ENCODE data around the gene RAD54L2. TPM values are rescaled to one million over a fixed set of nuclear protein-coding genes. Genes with fewer than 3 reads are reported as not detected.

The RAD54L2 gene
- total RNA-seq, 1 experiment from 2014 or later: 23.6 TPM

DNA sequence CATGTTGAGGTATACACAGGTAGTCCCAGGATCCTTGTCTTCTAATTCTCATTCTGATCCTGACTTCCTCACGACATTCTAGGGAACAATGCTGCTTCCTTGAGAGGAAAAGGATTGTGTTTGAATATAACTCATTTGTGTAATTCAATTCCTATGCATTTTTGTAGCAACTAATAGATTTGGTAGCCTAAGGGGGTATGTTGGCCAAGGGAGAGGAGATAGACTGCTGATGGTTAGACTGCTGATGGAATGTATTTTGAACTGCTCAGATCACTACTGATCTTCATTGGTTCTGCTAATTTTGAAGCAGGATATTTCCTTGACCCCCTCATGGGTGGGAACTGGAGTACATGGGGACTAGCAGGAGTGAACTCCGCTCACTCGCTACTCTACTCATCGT lies 39.7 kb downstream of the RAD54L2 start:
- no peak overlapping the region for H3K4me3 Mint-ChIP-seq (ENCODE audit: low read depth, unreplicated experiment)
- no peaks in the 10 kb centered on the region for H3K27me3 Mint-ChIP-seq (ENCODE audit: unreplicated experiment)
- TF ChIP-seq, protein P1, sequence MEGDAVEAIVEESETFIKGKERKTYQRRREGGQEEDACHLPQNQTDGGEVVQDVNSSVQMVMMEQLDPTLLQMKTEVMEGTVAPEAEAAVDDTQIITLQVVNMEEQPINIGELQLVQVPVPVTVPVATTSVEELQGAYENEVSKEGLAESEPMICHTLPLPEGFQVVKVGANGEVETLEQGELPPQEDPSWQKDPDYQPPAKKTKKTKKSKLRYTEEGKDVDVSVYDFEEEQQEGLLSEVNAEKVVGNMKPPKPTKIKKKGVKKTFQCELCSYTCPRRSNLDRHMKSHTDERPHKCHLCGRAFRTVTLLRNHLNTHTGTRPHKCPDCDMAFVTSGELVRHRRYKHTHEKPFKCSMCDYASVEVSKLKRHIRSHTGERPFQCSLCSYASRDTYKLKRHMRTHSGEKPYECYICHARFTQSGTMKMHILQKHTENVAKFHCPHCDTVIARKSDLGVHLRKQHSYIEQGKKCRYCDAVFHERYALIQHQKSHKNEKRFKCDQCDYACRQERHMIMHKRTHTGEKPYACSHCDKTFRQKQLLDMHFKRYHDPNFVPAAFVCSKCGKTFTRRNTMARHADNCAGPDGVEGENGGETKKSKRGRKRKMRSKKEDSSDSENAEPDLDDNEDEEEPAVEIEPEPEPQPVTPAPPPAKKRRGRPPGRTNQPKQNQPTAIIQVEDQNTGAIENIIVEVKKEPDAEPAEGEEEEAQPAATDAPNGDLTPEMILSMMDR (IDR thresholded peaks at IDR 0.05; ENCODE audit: unreplicated experiment): no peak
- CTCF ChIA-PET: no interaction called here
- H3K9me3 Mint-ChIP-seq (ENCODE audit: low read depth, unreplicated experiment): no peaks in the 10 kb centered on the region
- peaks cover 8% of the 10 kb centered on the region for H3K4me1 Mint-ChIP-seq (ENCODE audit: low read depth, unreplicated experiment)
- peaks cover 4% of the 10 kb centered on the region for H3K36me3 Mint-ChIP-seq (ENCODE audit: insufficient read depth, unreplicated experiment)
- BruUV-seq (replicated peaks): no TSS peak
- H3K27ac Mint-ChIP-seq (ENCODE audit: unreplicated experiment): no peak overlapping the region
- intact Hi-C loops (cut with micrococcal nuclease; ENCODE audit: unreplicated experiment): no loop called here
- DNase-seq: no peak

DNA sequence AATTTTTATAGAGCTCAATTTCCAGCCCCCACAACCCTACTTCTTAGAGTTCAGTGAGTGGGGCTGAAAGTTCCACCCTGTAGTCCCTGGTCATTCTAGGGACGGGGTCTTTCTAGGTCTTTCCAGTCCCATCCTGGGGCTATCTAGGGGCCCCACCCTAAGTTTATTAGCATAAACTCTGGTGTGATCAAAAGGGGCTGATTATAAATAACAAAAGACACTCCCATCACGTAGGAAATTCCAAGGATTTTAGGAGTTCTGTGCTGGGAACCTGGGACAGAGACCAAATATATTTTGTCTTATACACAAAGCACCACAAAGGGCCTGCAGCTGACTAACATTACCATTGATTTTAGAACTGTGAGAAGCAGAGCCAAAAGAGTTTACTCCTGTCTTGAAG lies 41.9 kb downstream of the RAD54L2 start:
- H3K4me3 Mint-ChIP-seq (ENCODE audit: low read depth, unreplicated experiment): no peak overlapping the region
- intact Hi-C loops (cut with micrococcal nuclease; ENCODE audit: unreplicated experiment): no loop called here
- H3K9me3 Mint-ChIP-seq (ENCODE audit: low read depth, unreplicated experiment): no peaks in the 10 kb centered on the region
- TF ChIP-seq, protein P1 (IDR thresholded peaks at IDR 0.05; ENCODE audit: unreplicated experiment): no peak
- no TSS peak for BruUV-seq (replicated peaks)
- H3K4me1 Mint-ChIP-seq (ENCODE audit: low read depth, unreplicated experiment): peaks cover 8% of the 10 kb centered on the region
- no peaks in the 10 kb centered on the region for H3K27me3 Mint-ChIP-seq (ENCODE audit: unreplicated experiment)
- DNase-seq: no peak
- peaks cover 4% of the 10 kb centered on the region for H3K36me3 Mint-ChIP-seq (ENCODE audit: insufficient read depth, unreplicated experiment)
- CTCF ChIA-PET: no interaction called here
- H3K27ac Mint-ChIP-seq (ENCODE audit: unreplicated experiment): no peak overlapping the region

DNA sequence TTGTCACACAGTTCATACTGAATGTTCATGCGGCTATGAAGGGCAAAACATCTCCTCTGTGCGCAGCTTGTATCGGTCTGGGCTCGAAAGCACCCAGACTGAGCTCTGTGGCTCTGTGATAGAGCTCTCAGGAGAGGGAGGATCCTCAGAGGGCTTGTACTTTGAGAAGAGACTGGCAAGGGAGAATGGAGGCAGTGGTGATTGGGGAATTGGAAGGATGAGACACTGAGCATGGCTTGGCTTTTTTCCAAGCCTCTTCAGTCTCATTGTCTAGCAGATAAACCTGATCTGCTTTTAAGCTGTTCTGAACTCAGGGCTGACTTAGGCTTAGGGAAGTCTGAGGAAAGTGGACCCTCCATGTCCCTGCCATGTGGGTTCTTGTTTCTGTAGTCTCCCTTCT lies 43.0 kb downstream of the RAD54L2 start:
- Mint-ChIP-seq H3K4me3 (ENCODE audit: low read depth, unreplicated experiment) (no peak overlapping the region), H3K27ac (ENCODE audit: unreplicated experiment) (no peak overlapping the region)
- no peak for DNase-seq

DNA sequence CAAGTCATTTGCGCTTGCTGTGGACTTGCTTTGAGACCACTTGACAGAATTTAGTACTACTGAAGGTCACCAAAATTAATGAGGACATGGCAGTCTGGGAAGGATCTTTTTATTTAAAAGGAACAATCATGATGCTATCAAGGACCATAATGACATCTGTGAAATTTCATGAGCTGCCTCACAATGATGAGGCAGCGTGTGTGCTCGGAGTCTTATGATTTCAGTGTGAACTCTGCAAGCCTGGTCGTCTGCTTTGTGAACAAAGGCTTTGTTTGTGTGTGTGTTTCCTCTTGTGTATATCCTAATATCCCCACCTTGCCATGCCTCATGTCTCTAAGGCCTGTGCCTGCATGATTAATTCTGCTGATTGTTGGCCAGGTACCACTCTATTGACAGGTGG lies 46.7 kb downstream of the RAD54L2 start:
- Mint-ChIP-seq H3K4me3 (ENCODE audit: low read depth, unreplicated experiment) (no peak overlapping the region), H3K27ac (ENCODE audit: unreplicated experiment) (no peak overlapping the region), H3K36me3 (ENCODE audit: insufficient read depth, unreplicated experiment) (peaks cover 4% of the 10 kb centered on the region), H3K9me3 (ENCODE audit: low read depth, unreplicated experiment) (no peaks in the 10 kb centered on the region), H3K4me1 (ENCODE audit: low read depth, unreplicated experiment) (peaks cover 8% of the 10 kb centered on the region), H3K27me3 (ENCODE audit: unreplicated experiment) (no peaks in the 10 kb centered on the region)
- CTCF ChIA-PET: no interaction called here
- no peak for DNase-seq
- TF ChIP-seq, protein P1 (IDR thresholded peaks at IDR 0.05; ENCODE audit: unreplicated experiment): no peak
- intact Hi-C loops (cut with micrococcal nuclease; ENCODE audit: unreplicated experiment): no loop called here
- BruUV-seq (replicated peaks): no TSS peak

More for the DNA sequence above, 43.0 kb downstream of the RAD54L2 start:
- Mint-ChIP-seq H3K27me3 (ENCODE audit: unreplicated experiment) (no peaks in the 10 kb centered on the region), H3K9me3 (ENCODE audit: low read depth, unreplicated experiment) (no peaks in the 10 kb centered on the region), H3K36me3 (ENCODE audit: insufficient read depth, unreplicated experiment) (peaks cover 4% of the 10 kb centered on the region), H3K4me1 (ENCODE audit: low read depth, unreplicated experiment) (peaks cover 8% of the 10 kb centered on the region)
- TF ChIP-seq, protein P1 (IDR thresholded peaks at IDR 0.05; ENCODE audit: unreplicated experiment): no peak
- no TSS peak for BruUV-seq (replicated peaks)
- intact Hi-C loops (cut with micrococcal nuclease; ENCODE audit: unreplicated experiment): no loop called here
- CTCF ChIA-PET: interaction anchor here (0.5 to 0.7 kb wide), 2 partner anchors 222 to 701 kb away, joined by 3 to 4 read pairs; no protein-coding TSS in a partner anchor

Measured in Calu3 (cell line).